Measurements from ENCODE around the gene C3orf62. TPM values are rescaled to one million over a fixed set of nuclear protein-coding genes. Genes with fewer than 3 reads are reported as not detected.

C3orf62 gene
- total and polyA plus RNA-seq, 9 donors, result 1.3 to 11.1 (median 6.6) TPM

GRCh38 chr3:49269443-49270155 is 7.4 kb downstream of the C3orf62 start:
- TF ChIP-seq POLR2A (IDR thresholded peaks at IDR 0.05) (no peak), EP300 (IDR thresholded peaks at IDR 0.05) (no peak)
- intact Hi-C loops (cut with DNase I), result loop anchor here in 1 of 4 donors (10.0 kb wide), 1 partner anchor 95 kb away; the partner anchor contains the start of gene KLHDC8B
- no peak for DNase-seq
- no peak overlapping the region for H3K4me3 ChIP-seq
- H3K9me3 ChIP-seq, result no peaks in the 10 kb centered on the region
- no peaks in the 10 kb centered on the region for H3K27me3 ChIP-seq
- WGBS, 3 donors, result 94 to 97% (median 97%) methylated on average over 3 of the region's 3 CpGs
- peak overlapping the region in 1 of 2 donors; percentile 82 for H3K27ac ChIP-seq
- H3K4me1 ChIP-seq (ENCODE audit: insufficient read depth), result peaks cover 24% of the 10 kb centered on the region
- H3K36me3 ChIP-seq, result no peaks in the 10 kb centered on the region

- H3K27me3 ChIP-seq, result no peaks in the 10 kb centered on the region
- no peaks in the 10 kb centered on the region for H3K9me3 ChIP-seq
- H3K36me3 ChIP-seq, result no peaks in the 10 kb centered on the region
- intact Hi-C loops (cut with DNase I), result no loop called here
- H3K4me3 ChIP-seq, result no peak overlapping the region
- H3K27ac ChIP-seq, result peak overlapping the region; percentile 15 to 79
- 27 to 30% (median 27%) methylated on average over 5 of the region's 5 CpGs for WGBS, 3 donors
- peak in 2 of 5 donors; percentile 41 to 45 for DNase-seq
- no peak for TF ChIP-seq POLR2A (IDR thresholded peaks at IDR 0.05)
- TF ChIP-seq EP300 (IDR thresholded peaks at IDR 0.05), result no peak
- no peak for TF ChIP-seq CTCF (IDR thresholded peaks at IDR 0.05)
- H3K4me1 ChIP-seq (ENCODE audit: insufficient read depth), result peaks cover 19% of the 10 kb centered on the region
Measured at GRCh38 chr3:49266410-49267095, 10.5 kb downstream of the C3orf62 start.

GRCh38 chr3:49265661-49266386 is 11.2 kb downstream of the C3orf62 start:
- Histone ChIP-seq H3K27me3 (no peaks in the 10 kb centered on the region), H3K36me3 (no peaks in the 10 kb centered on the region), H3K27ac (peak overlapping the region; percentile 15 to 79), H3K9me3 (no peaks in the 10 kb centered on the region), H3K4me3 (no peak overlapping the region), H3K4me1 (ENCODE audit: insufficient read depth) (peaks cover 16% of the 10 kb centered on the region)
- WGBS, 3 donors, result 45 to 60% (median 53%) methylated on average over 10 of the region's 10 CpGs
- TF ChIP-seq CTCF (IDR thresholded peaks at IDR 0.05) (no peak), POLR2A (IDR thresholded peaks at IDR 0.05) (no peak), EP300 (IDR thresholded peaks at IDR 0.05) (no peak)
- peak in 3 of 5 donors; percentile 40 to 55 (median 42) for DNase-seq
- intact Hi-C loops (cut with DNase I), result no loop called here

- Histone ChIP-seq H3K9me3 (no peaks in the 10 kb centered on the region), H3K4me3 (no peak overlapping the region), H3K36me3 (no peaks in the 10 kb centered on the region), H3K27ac (no peak overlapping the region), H3K27me3 (no peaks in the 10 kb centered on the region), H3K4me1 (ENCODE audit: insufficient read depth) (peaks cover 12% of the 10 kb centered on the region)
- WGBS, 3 donors, result 75 to 81% (median 75%) methylated on average over 6 of the region's 6 CpGs
- intact Hi-C loops (cut with DNase I), result no loop called here
- TF ChIP-seq POLR2A (IDR thresholded peaks at IDR 0.05) (no peak), CTCF (IDR thresholded peaks at IDR 0.05) (no peak), EP300 (IDR thresholded peaks at IDR 0.05) (no peak)
- DNase-seq, result peak in 2 of 5 donors; percentile 45 to 50
Measured at GRCh38 chr3:49263159-49263889, 13.7 kb downstream of the C3orf62 start.

Measured in ovary (tissue), 9 donors.